Stimulated activated CD4-positive, alpha-beta T cell treated with anti-CD3 and anti-CD28 coated beads, Interleukin-4, amount 100 ng/mL, for 4 hours (primary cell): ENCODE results near the gene MYH7.

Source experiments
- DNase-seq, 2 experiments: peaks; one replicate each; pipeline ENCODE4 v3.0.0-alpha.2; 2020

The MYH7 gene

GRCh38 chr14:23365732-23366425, 69.6 kb downstream of the MYH7 start:
- DNase-seq = no peak

- DNase-seq = no peak
Observed at GRCh38 chr14:23365036-23365731, 70.3 kb downstream of the MYH7 start, which contains the start of gene EFS. Gene EFS (minus strand): TSS chr14:23365172. CDS start chr14:23365025, 147 bp downstream.

- no peak for DNase-seq
Observed at GRCh38 chr14:23364164-23365035, 71.1 kb downstream of the MYH7 start.
